CD14-positive monocyte (primary cell): Measurements from ENCODE around the gene DENND2C. TPM values are rescaled to one million over a fixed set of nuclear protein-coding genes. Genes with fewer than 3 reads are reported as not detected.

Experiments used
- DNase-seq, 3 donors: peaks; one replicate each; pipeline ENCODE4 v3.0.0-alpha.2; 2011 to 2022
- H2AFZ ChIP-seq: 2 replicates; pipeline ENCODE4 v1.6.0; 2012; ENCODE audit warnings: mild to moderate bottlenecking, low read depth, low read length, inconsistent platforms; ENCODE audit not compliant: insufficient read depth, poor library complexity, severe bottlenecking
- H3K27ac ChIP-seq, 2 donors: 1 replicate in 1 of 2; 2 replicates in 1 of 2; pipeline ENCODE4 v1.5.1; 2012 to 2013; ENCODE audit warnings: low read length in 2 of 2, control low read depth in 1 of 2, inconsistent platforms in 1 of 2, low read depth in 1 of 2, mild to moderate bottlenecking in 1 of 2
- H3K27me3 ChIP-seq, 2 donors: one replicate each; pipeline versions ENCODE4 v1.6.0 to v1.6.1; 2011 to 2013; ENCODE audit warnings: low read length in 2 of 2; ENCODE audit not compliant: control insufficient read depth in 2 of 2, insufficient read depth in 2 of 2
- H3K36me3 ChIP-seq, 2 donors: replicated peaks in 1 of 2; 1 replicate in 1 of 2; 2 replicates in 1 of 2; pipeline versions ENCODE4 v1.5.1 to v1.6.1; 2012 to 2013; ENCODE audit warnings: low read length in 2 of 2, control low read depth in 1 of 2, inconsistent platforms in 1 of 2, mild to moderate bottlenecking in 1 of 2; ENCODE audit not compliant: insufficient read depth in 2 of 2, control insufficient read depth in 1 of 2
- H3K4me1 ChIP-seq, 2 donors: 1 replicate in 1 of 2; 2 replicates in 1 of 2; pipeline versions ENCODE4 v1.5.1 to v1.6.1; 2012 to 2013; ENCODE audit warnings: low read length in 2 of 2, control low read depth in 1 of 2, inconsistent platforms in 1 of 2, mild to moderate bottlenecking in 1 of 2, moderate library complexity in 1 of 2; ENCODE audit not compliant: insufficient read depth in 2 of 2, control insufficient read depth in 1 of 2
- H3K4me2 ChIP-seq: replicated peaks from 2 replicates; pipeline ENCODE3; 2012; ENCODE audit warnings: low read length, moderate library complexity, mild to moderate bottlenecking; ENCODE audit not compliant: poor library complexity, severe bottlenecking; ENCODE audit errors: extremely low read depth
- H3K4me3 ChIP-seq, 3 experiments: fragments of 200-600 bp in 1 of 3; sonication (generic) in 1 of 3; replicated peaks in 1 of 3; 1 replicate in 2 of 3; 2 replicates in 1 of 3; pipeline ENCODE4 v1.5.1; 2011 to 2013; ENCODE audit warnings: low read length in 3 of 3, mild to moderate bottlenecking in 3 of 3, control low read depth in 2 of 3, low read depth in 2 of 3, inconsistent platforms in 1 of 3, moderate library complexity in 1 of 3
- H3K79me2 ChIP-seq: 2 replicates; pipeline ENCODE4 v1.6.0; 2012; ENCODE audit warnings: mild to moderate bottlenecking, control low read depth, inconsistent platforms, low read length, moderate library complexity; ENCODE audit not compliant: insufficient read depth
- H3K9ac ChIP-seq: 2 replicates; pipeline ENCODE4 v1.6.0; 2017; ENCODE audit warnings: low read length, mild to moderate bottlenecking; ENCODE audit not compliant: insufficient read depth, poor library complexity, severe bottlenecking
- H3K9me3 ChIP-seq, 2 donors: replicated peaks in 1 of 2; 1 replicate in 1 of 2; 2 replicates in 1 of 2; pipeline versions ENCODE4 v1.5.1 to v1.6.1; 2012 to 2013; ENCODE audit warnings: low read length in 2 of 2, control low read depth in 1 of 2; ENCODE audit not compliant: control insufficient read depth in 1 of 2, insufficient read depth in 1 of 2
- H4K20me1 ChIP-seq: 2 replicates; pipeline ENCODE4 v1.6.0; 2012; ENCODE audit warnings: mild to moderate bottlenecking, low read length, control low read depth, moderate library complexity; ENCODE audit not compliant: insufficient read depth
- H3K27ac Mint-ChIP-seq, 7 donors: one replicate each; pipeline ENCODE4 v1.8.0; 2020; ENCODE audit warnings: mild to moderate bottlenecking in 7 of 7, mixed read lengths in 7 of 7, moderate library complexity in 6 of 7, inconsistent platforms in 2 of 7
- H3K27me3 Mint-ChIP-seq, 3 donors: one replicate each; pipeline ENCODE4 v1.8.0; 2021 to 2022; ENCODE audit warnings: low read depth in 3 of 3, mild to moderate bottlenecking in 3 of 3, mixed read lengths in 3 of 3, moderate library complexity in 3 of 3, inconsistent platforms in 1 of 3
- H3K36me3 Mint-ChIP-seq, 2 donors: one replicate each; pipeline ENCODE4 v1.8.0; 2020; ENCODE audit warnings: mixed read lengths in 2 of 2, inconsistent platforms in 1 of 2, mild to moderate bottlenecking in 1 of 2
- H3K4me1 Mint-ChIP-seq: one replicate; pipeline ENCODE4 v1.8.0; 2020; ENCODE audit warnings: mild to moderate bottlenecking, mixed read lengths
- H3K4me3 Mint-ChIP-seq, 2 donors: one replicate each; pipeline ENCODE4 v1.8.0; 2020; ENCODE audit warnings: mild to moderate bottlenecking in 2 of 2, mixed read lengths in 2 of 2, moderate library complexity in 1 of 2
- H3K9me3 Mint-ChIP-seq, 7 donors: one replicate each; pipeline ENCODE4 v1.8.0; 2020 to 2022; ENCODE audit warnings: mixed read lengths in 7 of 7, mild to moderate bottlenecking in 6 of 7, moderate library complexity in 6 of 7, inconsistent platforms in 2 of 7
- WGBS: methylation state at CpG from one replicate; pipeline ENCODE4 v1.1.5; 2013; ENCODE audit warnings: missing lambda C conversion rate; ENCODE audit not compliant: insufficient coverage; 5-methylcytosine and 5-hydroxymethylcytosine counted together
- intact Hi-C, 2 donors: fragments of 100-400 bp; cut with micrococcal nuclease; formaldehyde crosslinking; loops; one replicate each; pipeline versions ENCODE4 v1.15.0 to v1.15.1; 2023
- polyA plus RNA-seq, 3 donors: library from polyadenylated mRNA; depleted of rRNA in 1 of 3; unstranded in 2 of 3; stranded (reverse) in 1 of 3; fragments of 300-500 nt in 2 of 3; fragments of >200 nt in 1 of 3; fragmentation: Illumina TruSeq in 2 of 3; gene quantifications; 1 replicate in 2 of 3; 2 replicates in 1 of 3; pipeline ENCODE4 v1.2.3, GENCODE V29; 2012 to 2021
- TF ChIP-seq, protein P1 (sequence below): fragments of 200-600 bp; IDR thresholded peaks from one replicate; pipeline ENCODE4 v1.8.0; 2022; ENCODE audit warnings: antibody characterized with exemption, mild to moderate bottlenecking

DENND2C gene
- polyA plus RNA-seq, 3 donors, result 0.03 to 0.07 (median 0.06) TPM

DNA sequence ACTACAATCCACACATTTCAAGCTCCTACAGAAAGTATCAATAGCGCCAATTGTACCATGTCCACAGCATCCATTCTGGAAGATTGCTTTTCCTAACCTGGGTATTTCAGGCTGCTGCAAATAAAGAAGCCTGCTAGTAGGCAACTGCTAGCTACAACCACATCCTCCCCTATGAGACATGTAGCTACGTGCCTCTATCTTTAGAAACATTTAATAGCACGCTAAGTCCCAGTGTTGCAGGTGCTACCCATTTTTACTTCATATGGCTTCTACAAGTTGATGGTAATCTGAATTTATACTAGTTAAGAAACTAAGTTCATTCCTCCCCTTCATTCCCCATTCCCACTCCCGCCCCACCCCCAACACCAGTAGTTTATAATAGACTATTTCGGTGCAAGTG lies 32.9 kb upstream of the DENND2C start:
- Histone ChIP-seq H4K20me1 (no peaks in the 10 kb centered on the region), H3K4me2 (no peak overlapping the region), H3K79me2 (no peaks in the 10 kb centered on the region), H3K9ac (no peak overlapping the region), H2AFZ (no peak overlapping the region), H3K4me3 (no peak overlapping the region), H3K9me3 (no peaks in the 10 kb centered on the region), H3K27ac (no peak overlapping the region), H3K4me1 (no peaks in the 10 kb centered on the region), H3K27me3 (no peaks in the 10 kb centered on the region), H3K36me3 (peaks cover 23 to 28% of the 10 kb centered on the region in 2 donors)
- Mint-ChIP-seq H3K27ac (no peak overlapping the region), H3K36me3 (peaks cover 27 to 28% of the 10 kb centered on the region in 2 donors), H3K4me1 (peaks cover 2% of the 10 kb centered on the region), H3K9me3 (peaks cover 0 to 1% (median 0%) of the 10 kb centered on the region in 7 donors), H3K27me3 (peaks cover 0 to 6% (median 2%) of the 10 kb centered on the region in 3 donors), H3K4me3 (no peak overlapping the region)
- TF ChIP-seq, protein P1, sequence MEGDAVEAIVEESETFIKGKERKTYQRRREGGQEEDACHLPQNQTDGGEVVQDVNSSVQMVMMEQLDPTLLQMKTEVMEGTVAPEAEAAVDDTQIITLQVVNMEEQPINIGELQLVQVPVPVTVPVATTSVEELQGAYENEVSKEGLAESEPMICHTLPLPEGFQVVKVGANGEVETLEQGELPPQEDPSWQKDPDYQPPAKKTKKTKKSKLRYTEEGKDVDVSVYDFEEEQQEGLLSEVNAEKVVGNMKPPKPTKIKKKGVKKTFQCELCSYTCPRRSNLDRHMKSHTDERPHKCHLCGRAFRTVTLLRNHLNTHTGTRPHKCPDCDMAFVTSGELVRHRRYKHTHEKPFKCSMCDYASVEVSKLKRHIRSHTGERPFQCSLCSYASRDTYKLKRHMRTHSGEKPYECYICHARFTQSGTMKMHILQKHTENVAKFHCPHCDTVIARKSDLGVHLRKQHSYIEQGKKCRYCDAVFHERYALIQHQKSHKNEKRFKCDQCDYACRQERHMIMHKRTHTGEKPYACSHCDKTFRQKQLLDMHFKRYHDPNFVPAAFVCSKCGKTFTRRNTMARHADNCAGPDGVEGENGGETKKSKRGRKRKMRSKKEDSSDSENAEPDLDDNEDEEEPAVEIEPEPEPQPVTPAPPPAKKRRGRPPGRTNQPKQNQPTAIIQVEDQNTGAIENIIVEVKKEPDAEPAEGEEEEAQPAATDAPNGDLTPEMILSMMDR, result no peak
- intact Hi-C loops, result no loop called here
- 100% methylated on average over 1 of the region's 5 CpGs for WGBS
- no peak for DNase-seq

DNA sequence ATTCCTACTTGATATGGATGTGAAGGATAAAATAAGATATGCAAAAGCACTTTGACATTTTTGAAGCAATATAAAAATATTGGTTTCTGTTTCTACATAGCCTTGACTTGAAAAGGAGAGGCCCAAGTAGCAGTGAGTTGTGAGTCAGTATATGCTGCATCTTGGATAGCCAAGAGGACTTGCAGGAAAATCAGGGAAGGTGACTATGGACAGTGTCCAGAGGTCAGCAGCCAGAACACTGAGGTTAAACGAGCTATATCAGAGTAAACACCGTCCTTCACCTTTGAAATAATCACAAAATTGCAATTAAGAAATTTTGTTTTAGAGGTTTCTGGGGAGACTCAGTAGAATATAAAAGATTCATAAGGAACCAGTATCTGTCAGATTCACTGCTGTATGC lies 32.1 kb upstream of the DENND2C start:
- H3K4me2 ChIP-seq, result no peak overlapping the region
- no peaks in the 10 kb centered on the region for H3K27me3 ChIP-seq
- H3K36me3 ChIP-seq, result peaks cover 15 to 20% of the 10 kb centered on the region in 2 donors
- Mint-ChIP-seq H3K9me3 (peaks cover 0 to 1% (median 0%) of the 10 kb centered on the region in 7 donors), H3K4me1 (peaks cover 2% of the 10 kb centered on the region), H3K27me3 (peaks cover 0 to 11% (median 2%) of the 10 kb centered on the region in 3 donors), H3K27ac (no peak overlapping the region), H3K4me3 (no peak overlapping the region), H3K36me3 (peaks cover 19 to 20% of the 10 kb centered on the region in 2 donors)
- no peaks in the 10 kb centered on the region for H3K9me3 ChIP-seq
- no peak overlapping the region for H3K27ac ChIP-seq
- no peaks in the 10 kb centered on the region for H3K79me2 ChIP-seq
- no peak for DNase-seq
- no peaks in the 10 kb centered on the region for H3K4me1 ChIP-seq
- H3K4me3 ChIP-seq, result no peak overlapping the region
- no peaks in the 10 kb centered on the region for H4K20me1 ChIP-seq
- H2AFZ ChIP-seq, result no peak overlapping the region
- TF ChIP-seq, protein P1, result no peak
- no peak overlapping the region for H3K9ac ChIP-seq
- no CpG with 5 or more reads among the region's 2 CpGs for WGBS
- intact Hi-C loops, result no loop called here
